ENCODE data around the gene PGAP3.
"Not testable (repeated sequence)": the region's sequence is repeated elsewhere in the genome, so short reads cannot be mapped to it uniquely, and the experiment has no call there.

Gene PGAP3

DNA sequence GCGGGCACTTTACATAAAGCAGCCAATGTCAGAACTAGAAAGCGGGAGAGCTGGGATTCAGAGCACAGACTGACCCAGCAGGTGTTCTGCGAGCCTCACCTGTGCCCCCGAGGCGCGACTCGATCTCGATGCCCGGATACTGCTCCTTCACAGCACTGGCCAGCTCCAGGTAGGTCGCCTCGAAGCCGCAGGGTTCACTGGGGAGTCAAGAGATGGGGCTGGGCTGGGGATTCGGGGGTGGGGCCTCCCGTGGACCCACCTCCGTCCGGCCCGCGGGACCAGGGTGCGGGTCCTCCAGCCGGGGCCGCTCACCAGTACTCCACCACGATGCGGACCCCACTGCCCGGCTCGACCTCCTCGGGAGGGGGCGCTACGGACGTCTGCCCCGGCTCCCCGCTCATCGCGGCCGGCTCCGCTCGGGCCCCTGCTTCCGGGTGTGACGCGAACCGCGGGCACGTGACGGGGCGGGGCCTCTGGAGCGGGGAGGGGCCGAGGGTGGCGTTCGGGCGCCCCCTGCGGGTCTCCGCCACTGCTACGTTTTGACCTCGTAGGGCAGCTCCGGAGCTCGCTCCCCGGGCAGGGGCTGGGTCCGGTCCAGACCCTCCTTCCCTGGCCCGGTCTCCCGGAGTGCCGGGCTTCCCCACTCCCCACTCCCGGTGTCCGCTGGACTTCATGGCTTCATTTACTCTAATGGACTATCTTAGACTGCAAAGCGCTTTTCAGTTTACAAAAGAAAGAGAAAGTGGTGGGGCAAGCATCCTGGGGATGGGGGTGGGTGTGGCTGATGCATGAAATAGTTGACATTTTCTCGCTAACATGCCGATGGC lies 42.5 kb upstream of the PGAP3 start, which contains the start of gene MIEN1:
TSS of gene MIEN1 (minus strand) at position 438 of the 827 bp plus-strand sequence. CDS start at position 401, 37 bp downstream.
- Histone ChIP-seq H3K4me1 (ENCODE audit: control extremely low read depth in 1 of 4, control insufficient read depth in 4 of 4, insufficient read depth in 4 of 4, low read length in 3 of 4) (peaks cover 5 to 13% (median 8%) of the 10 kb centered on the region in 4 experiments), H3K36me3 (ENCODE audit: control insufficient read depth in 4 of 4, insufficient read depth in 4 of 4, low read length in 3 of 4) (peaks cover 3 to 21% (median 11%) of the 10 kb centered on the region in 4 experiments), H3K4me3 (ENCODE audit: control insufficient read depth in 1 of 7, extremely low read depth in 1 of 7, insufficient read depth in 4 of 7, low read depth in 2 of 7, low read length in 6 of 7) (peak within 1 kb of the TSS; percentile 59 to 93 (median 81)), H3K27me3 (replicated peaks in 2 of 5; ENCODE audit: control insufficient read depth in 4 of 5, insufficient read depth in 5 of 5, low read length in 4 of 5) (peaks cover 0 to 4% (median 2%) of the 10 kb centered on the region in 5 experiments), H3K27ac (ENCODE audit: insufficient read depth in 1 of 2, low read depth in 1 of 2, low read length in 2 of 2, poor library complexity in 1 of 2, severe bottlenecking in 2 of 2) (peak within 1 kb of the TSS; percentile 85 to 86), H3K9me3 (ENCODE audit: control extremely low read depth in 1 of 5, control insufficient read depth in 4 of 5, insufficient read depth in 2 of 5, low read depth in 1 of 5, low read length in 4 of 5) (no peaks in the 10 kb centered on the region)
- DNase-seq, result peak; percentile 80 to 86 (median 85)
- WGBS (ENCODE audit: insufficient coverage), result under 1% methylated on average over 55 of the region's 65 CpGs
- POLR2A ChIA-PET, result interaction anchor here (0.7 to 0.8 kb wide), 2 partner anchors 25 to 57 kb away, joined by 3 to 4 read pairs; no protein-coding TSS in a partner anchor
- CTCF ChIA-PET, result interaction anchor here (0.8 to 3.7 kb wide), 16 partner anchors 11 to 132 kb away, joined by 3 to 20 read pairs (median 4); partner anchors contain the start of genes PGAP3 and PNMT

DNA sequence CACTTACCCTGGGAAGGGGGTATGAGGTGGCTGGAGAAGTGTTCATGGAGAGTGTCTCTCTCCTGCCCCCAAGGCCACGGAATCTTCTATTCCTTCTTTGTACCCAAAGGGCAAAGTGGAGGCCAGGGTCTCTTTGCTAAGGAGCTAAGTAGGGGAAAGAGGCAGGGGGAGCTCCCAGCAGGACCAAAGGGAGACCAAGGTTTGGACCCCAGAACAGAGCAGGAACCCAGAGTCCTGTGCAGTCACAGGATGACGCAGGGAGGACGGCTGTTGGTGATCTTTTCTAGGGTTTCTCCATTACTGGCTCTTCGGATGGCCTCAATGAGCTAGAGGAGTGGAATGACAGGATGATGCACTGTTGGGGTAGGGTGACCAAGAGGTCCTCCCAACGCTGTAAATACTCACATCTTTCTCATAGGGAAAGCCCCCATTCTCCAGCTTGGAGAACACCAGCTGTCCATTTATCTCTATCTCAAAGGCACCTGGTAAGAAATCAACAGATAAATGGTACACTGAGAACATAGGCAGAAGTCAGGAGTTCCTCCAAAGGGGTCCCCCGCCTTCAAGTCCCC lies 41.5 kb upstream of the PGAP3 start:
- H3K36me3 ChIP-seq (ENCODE audit: control insufficient read depth in 4 of 4, insufficient read depth in 4 of 4, low read length in 3 of 4), result peaks cover 3 to 21% (median 11%) of the 10 kb centered on the region in 4 experiments
- peak overlapping the region in 1 of 2 experiments; percentile 86 for H3K27ac ChIP-seq (ENCODE audit: insufficient read depth in 1 of 2, low read depth in 1 of 2, low read length in 2 of 2, poor library complexity in 1 of 2, severe bottlenecking in 2 of 2)
- ChIA-PET POLR2A (interaction anchor here (0.6 to 0.8 kb wide), 2 partner anchors 11 to 26 kb away, joined by 3 read pairs; no protein-coding TSS in a partner anchor), CTCF (interaction anchor here (0.8 to 3.7 kb wide), 15 partner anchors 11 to 133 kb away, joined by 3 to 20 read pairs (median 5); partner anchors contain the start of genes PGAP3 and PNMT)
- H3K9me3 ChIP-seq (ENCODE audit: control extremely low read depth in 1 of 5, control insufficient read depth in 4 of 5, insufficient read depth in 2 of 5, low read depth in 1 of 5, low read length in 4 of 5), result no peaks in the 10 kb centered on the region
- H3K4me3 ChIP-seq (ENCODE audit: control insufficient read depth in 1 of 7, extremely low read depth in 1 of 7, insufficient read depth in 4 of 7, low read depth in 2 of 7, low read length in 6 of 7), result peak overlapping the region in 6 of 7 experiments; percentile 62 to 93 (median 82)
- H3K27me3 ChIP-seq (replicated peaks in 2 of 5; ENCODE audit: control insufficient read depth in 4 of 5, insufficient read depth in 5 of 5, low read length in 4 of 5), result peaks cover 0 to 3% (median 0%) of the 10 kb centered on the region in 5 experiments
- H3K4me1 ChIP-seq (ENCODE audit: control extremely low read depth in 1 of 4, control insufficient read depth in 4 of 4, insufficient read depth in 4 of 4, low read length in 3 of 4), result peaks cover 5 to 13% (median 8%) of the 10 kb centered on the region in 4 experiments
- DNase-seq, result no peak
- WGBS (ENCODE audit: insufficient coverage), result 100% methylated on average over 3 of the region's 6 CpGs

DNA sequence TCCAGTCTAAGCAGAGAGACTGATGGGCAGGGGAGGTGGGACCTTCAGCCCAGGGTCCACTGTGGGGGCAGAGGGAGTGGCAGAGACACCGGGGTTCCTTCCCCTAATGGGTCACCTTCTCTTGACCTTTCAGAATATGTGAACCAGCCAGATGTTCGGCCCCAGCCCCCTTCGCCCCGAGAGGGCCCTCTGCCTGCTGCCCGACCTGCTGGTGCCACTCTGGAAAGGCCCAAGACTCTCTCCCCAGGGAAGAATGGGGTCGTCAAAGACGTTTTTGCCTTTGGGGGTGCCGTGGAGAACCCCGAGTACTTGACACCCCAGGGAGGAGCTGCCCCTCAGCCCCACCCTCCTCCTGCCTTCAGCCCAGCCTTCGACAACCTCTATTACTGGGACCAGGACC lies 39.7 kb upstream of the PGAP3 start:
- Histone ChIP-seq H3K9me3 (ENCODE audit: control extremely low read depth in 1 of 5, control insufficient read depth in 4 of 5, insufficient read depth in 2 of 5, low read depth in 1 of 5, low read length in 4 of 5) (no peaks in the 10 kb centered on the region), H3K36me3 (ENCODE audit: control insufficient read depth in 4 of 4, insufficient read depth in 4 of 4, low read length in 3 of 4) (peaks cover 3 to 21% (median 11%) of the 10 kb centered on the region in 4 experiments), H3K27me3 (replicated peaks in 2 of 5; ENCODE audit: control insufficient read depth in 4 of 5, insufficient read depth in 5 of 5, low read length in 4 of 5) (no peaks in the 10 kb centered on the region), H3K4me1 (ENCODE audit: control extremely low read depth in 1 of 4, control insufficient read depth in 4 of 4, insufficient read depth in 4 of 4, low read length in 3 of 4) (peaks cover 5 to 13% (median 8%) of the 10 kb centered on the region in 4 experiments), H3K4me3 (ENCODE audit: control insufficient read depth in 1 of 7, extremely low read depth in 1 of 7, insufficient read depth in 4 of 7, low read depth in 2 of 7, low read length in 6 of 7) (no peak overlapping the region), H3K27ac (ENCODE audit: insufficient read depth in 1 of 2, low read depth in 1 of 2, low read length in 2 of 2, poor library complexity in 1 of 2, severe bottlenecking in 2 of 2) (no peak overlapping the region)
- ChIA-PET CTCF (interaction anchor here (3.0 kb wide), 2 partner anchors 9 to 17 kb away, joined by 7 to 16 read pairs; no protein-coding TSS in a partner anchor), POLR2A (no interaction called here)
- no peak for DNase-seq
- WGBS (ENCODE audit: insufficient coverage), result 99% methylated on average over 8 of the region's 10 CpGs

DNA sequence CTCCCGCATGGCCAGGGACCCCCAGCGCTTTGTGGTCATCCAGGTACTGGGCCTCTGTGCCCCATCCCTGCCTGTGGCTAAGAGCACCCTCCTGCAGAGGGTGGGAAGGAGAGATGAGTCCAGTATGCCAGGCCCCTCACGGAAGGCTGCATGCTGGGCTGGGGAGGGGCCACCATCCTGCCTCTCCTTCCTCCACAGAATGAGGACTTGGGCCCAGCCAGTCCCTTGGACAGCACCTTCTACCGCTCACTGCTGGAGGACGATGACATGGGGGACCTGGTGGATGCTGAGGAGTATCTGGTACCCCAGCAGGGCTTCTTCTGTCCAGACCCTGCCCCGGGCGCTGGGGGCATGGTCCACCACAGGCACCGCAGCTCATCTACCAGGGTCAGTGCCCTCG lies 38.8 kb upstream of the PGAP3 start:
- Histone ChIP-seq H3K36me3 (ENCODE audit: control insufficient read depth in 4 of 4, insufficient read depth in 4 of 4, low read length in 3 of 4) (peaks cover 3 to 21% (median 11%) of the 10 kb centered on the region in 4 experiments), H3K27me3 (replicated peaks in 2 of 5; ENCODE audit: control insufficient read depth in 4 of 5, insufficient read depth in 5 of 5, low read length in 4 of 5) (no peaks in the 10 kb centered on the region), H3K27ac (ENCODE audit: insufficient read depth in 1 of 2, low read depth in 1 of 2, low read length in 2 of 2, poor library complexity in 1 of 2, severe bottlenecking in 2 of 2) (no peak overlapping the region), H3K9me3 (ENCODE audit: control extremely low read depth in 1 of 5, control insufficient read depth in 4 of 5, insufficient read depth in 2 of 5, low read depth in 1 of 5, low read length in 4 of 5) (no peaks in the 10 kb centered on the region), H3K4me3 (ENCODE audit: control insufficient read depth in 1 of 7, extremely low read depth in 1 of 7, insufficient read depth in 4 of 7, low read depth in 2 of 7, low read length in 6 of 7) (no peak overlapping the region), H3K4me1 (ENCODE audit: control extremely low read depth in 1 of 4, control insufficient read depth in 4 of 4, insufficient read depth in 4 of 4, low read length in 3 of 4) (peaks cover 5 to 13% (median 8%) of the 10 kb centered on the region in 4 experiments)
- ChIA-PET CTCF (no interaction called here), POLR2A (no interaction called here)
- WGBS (ENCODE audit: insufficient coverage), result over 99% methylated on average over 9 of the region's 9 CpGs
- DNase-seq, result no peak

DNA sequence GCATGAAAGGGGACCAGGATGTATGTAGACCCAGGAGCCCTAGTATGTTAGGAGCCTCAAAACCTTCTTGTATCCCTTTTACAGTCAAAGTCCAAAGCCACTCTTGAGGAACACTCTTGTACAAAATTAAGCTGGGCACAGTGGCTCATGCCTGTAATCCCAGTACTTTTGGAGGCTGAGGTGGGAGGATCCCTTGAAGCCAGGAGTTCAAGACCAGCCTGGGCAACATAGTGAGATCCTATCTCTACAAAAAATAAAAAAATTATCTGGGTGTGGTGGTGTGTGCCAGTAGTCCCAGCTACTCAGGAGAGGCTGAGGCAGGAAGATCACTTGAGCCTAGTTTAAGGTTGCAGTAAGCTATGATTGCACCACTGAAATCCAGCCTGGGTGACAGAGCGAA lies 38.1 kb upstream of the PGAP3 start:
- H3K27ac ChIP-seq (ENCODE audit: insufficient read depth in 1 of 2, low read depth in 1 of 2, low read length in 2 of 2, poor library complexity in 1 of 2, severe bottlenecking in 2 of 2); H3K4me3 ChIP-seq (ENCODE audit: control insufficient read depth in 1 of 7, extremely low read depth in 1 of 7, insufficient read depth in 4 of 7, low read depth in 2 of 7, low read length in 6 of 7); H3K9me3 ChIP-seq (ENCODE audit: control extremely low read depth in 1 of 5, control insufficient read depth in 4 of 5, insufficient read depth in 2 of 5, low read depth in 1 of 5, low read length in 4 of 5); H3K27me3 ChIP-seq (replicated peaks in 2 of 5; ENCODE audit: control insufficient read depth in 4 of 5, insufficient read depth in 5 of 5, low read length in 4 of 5); DNase-seq; CTCF ChIA-PET; POLR2A ChIA-PET: not testable (repeated sequence)
- no CpG with 5 or more reads among the region's 1 CpG for WGBS (ENCODE audit: insufficient coverage)
- Histone ChIP-seq H3K4me1 (ENCODE audit: control extremely low read depth in 1 of 4, control insufficient read depth in 4 of 4, insufficient read depth in 4 of 4, low read length in 3 of 4) (peaks cover 5 to 13% (median 8%) of the 10 kb centered on the region in 4 experiments), H3K36me3 (ENCODE audit: control insufficient read depth in 4 of 4, insufficient read depth in 4 of 4, low read length in 3 of 4) (peaks cover 3 to 21% (median 11%) of the 10 kb centered on the region in 4 experiments)

DNA sequence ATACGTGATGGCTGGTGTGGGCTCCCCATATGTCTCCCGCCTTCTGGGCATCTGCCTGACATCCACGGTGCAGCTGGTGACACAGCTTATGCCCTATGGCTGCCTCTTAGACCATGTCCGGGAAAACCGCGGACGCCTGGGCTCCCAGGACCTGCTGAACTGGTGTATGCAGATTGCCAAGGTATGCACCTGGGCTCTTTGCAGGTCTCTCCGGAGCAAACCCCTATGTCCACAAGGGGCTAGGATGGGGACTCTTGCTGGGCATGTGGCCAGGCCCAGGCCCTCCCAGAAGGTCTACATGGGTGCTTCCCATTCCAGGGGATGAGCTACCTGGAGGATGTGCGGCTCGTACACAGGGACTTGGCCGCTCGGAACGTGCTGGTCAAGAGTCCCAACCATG lies 36.9 kb upstream of the PGAP3 start:
- H3K4me1 ChIP-seq (ENCODE audit: control extremely low read depth in 1 of 4, control insufficient read depth in 4 of 4, insufficient read depth in 4 of 4, low read length in 3 of 4), result peaks cover 4 to 6% (median 4%) of the 10 kb centered on the region in 4 experiments
- no peak overlapping the region for H3K27ac ChIP-seq (ENCODE audit: insufficient read depth in 1 of 2, low read depth in 1 of 2, low read length in 2 of 2, poor library complexity in 1 of 2, severe bottlenecking in 2 of 2)
- 96% methylated on average over 12 of the region's 13 CpGs for WGBS (ENCODE audit: insufficient coverage)
- ChIA-PET POLR2A (no interaction called here), CTCF (interaction anchor here (1.2 kb wide), 1 partner anchor 52 kb away, joined by 3 read pairs; no protein-coding TSS in a partner anchor)
- no peaks in the 10 kb centered on the region for H3K27me3 ChIP-seq (replicated peaks in 2 of 5; ENCODE audit: control insufficient read depth in 4 of 5, insufficient read depth in 5 of 5, low read length in 4 of 5)
- H3K36me3 ChIP-seq (ENCODE audit: control insufficient read depth in 4 of 4, insufficient read depth in 4 of 4, low read length in 3 of 4), result peaks cover 3 to 21% (median 11%) of the 10 kb centered on the region in 4 experiments
- no peak overlapping the region for H3K4me3 ChIP-seq (ENCODE audit: control insufficient read depth in 1 of 7, extremely low read depth in 1 of 7, insufficient read depth in 4 of 7, low read depth in 2 of 7, low read length in 6 of 7)
- no peak for DNase-seq
- no peaks in the 10 kb centered on the region for H3K9me3 ChIP-seq (ENCODE audit: control extremely low read depth in 1 of 5, control insufficient read depth in 4 of 5, insufficient read depth in 2 of 5, low read depth in 1 of 5, low read length in 4 of 5)
